Measurements from ENCODE around the gene SUPT6H.

DNA sequence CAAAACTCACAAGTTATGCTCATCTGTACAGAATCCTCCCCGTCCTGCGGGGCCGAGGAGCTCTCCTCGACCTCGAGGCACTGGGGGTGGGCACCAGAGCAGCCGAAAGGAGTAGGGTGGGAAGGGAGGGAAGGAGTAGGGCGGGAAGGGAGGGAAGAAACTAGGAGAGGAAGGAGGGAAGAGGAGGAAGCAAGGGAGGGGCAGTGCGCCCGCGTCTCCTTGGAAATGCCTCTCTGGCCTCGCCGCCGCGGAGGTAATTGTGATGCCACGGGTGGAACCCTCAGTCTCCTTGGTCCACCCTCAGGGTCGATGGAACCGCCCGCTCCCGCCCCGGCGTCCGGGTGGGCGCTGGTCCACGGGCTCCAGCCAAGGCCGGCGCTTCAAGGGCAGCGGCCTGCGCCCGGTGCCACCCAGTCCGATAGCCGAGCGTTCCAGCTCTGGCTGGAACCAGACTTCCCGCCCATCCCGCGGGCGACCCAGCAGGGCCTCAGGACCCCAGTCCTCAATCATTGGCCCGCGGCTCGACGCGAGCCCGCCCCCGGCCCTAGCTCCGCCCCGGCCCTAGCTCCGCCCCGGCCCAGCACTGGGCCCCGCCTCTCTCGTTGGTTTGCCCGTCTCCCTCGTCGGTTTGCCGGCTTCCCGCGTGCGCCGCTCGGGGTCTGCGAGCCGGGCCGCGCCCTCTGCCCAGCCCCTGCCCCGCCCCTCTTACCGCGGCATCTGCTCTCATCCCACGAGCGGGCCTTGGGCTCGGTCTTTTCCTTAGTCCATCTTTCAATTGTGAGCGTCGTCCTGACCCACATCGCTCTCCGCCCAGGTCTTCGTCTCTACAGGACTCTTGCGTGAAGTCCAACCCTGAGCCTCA is 49.1 kb downstream of the SUPT6H start:
- TF ChIP-seq SMC3 (conservative IDR thresholded peaks at IDR 0.05; ENCODE audit: poor library complexity), result no peak
- TF ChIP-seq TAF1 (IDR thresholded peaks at IDR 0.05; ENCODE audit: low read depth), result peak; percentile 50
- TF ChIP-seq, protein P1, sequence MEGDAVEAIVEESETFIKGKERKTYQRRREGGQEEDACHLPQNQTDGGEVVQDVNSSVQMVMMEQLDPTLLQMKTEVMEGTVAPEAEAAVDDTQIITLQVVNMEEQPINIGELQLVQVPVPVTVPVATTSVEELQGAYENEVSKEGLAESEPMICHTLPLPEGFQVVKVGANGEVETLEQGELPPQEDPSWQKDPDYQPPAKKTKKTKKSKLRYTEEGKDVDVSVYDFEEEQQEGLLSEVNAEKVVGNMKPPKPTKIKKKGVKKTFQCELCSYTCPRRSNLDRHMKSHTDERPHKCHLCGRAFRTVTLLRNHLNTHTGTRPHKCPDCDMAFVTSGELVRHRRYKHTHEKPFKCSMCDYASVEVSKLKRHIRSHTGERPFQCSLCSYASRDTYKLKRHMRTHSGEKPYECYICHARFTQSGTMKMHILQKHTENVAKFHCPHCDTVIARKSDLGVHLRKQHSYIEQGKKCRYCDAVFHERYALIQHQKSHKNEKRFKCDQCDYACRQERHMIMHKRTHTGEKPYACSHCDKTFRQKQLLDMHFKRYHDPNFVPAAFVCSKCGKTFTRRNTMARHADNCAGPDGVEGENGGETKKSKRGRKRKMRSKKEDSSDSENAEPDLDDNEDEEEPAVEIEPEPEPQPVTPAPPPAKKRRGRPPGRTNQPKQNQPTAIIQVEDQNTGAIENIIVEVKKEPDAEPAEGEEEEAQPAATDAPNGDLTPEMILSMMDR (IDR thresholded peaks at IDR 0.05; ENCODE audit: poor library complexity, severe bottlenecking), result no peak
- TF ChIP-seq POLR2AphosphoS5 (IDR thresholded peaks at IDR 0.05), result peak; percentile 85
- TF ChIP-seq RAD21 (conservative IDR thresholded peaks at IDR 0.05), result no peak
- TF ChIP-seq, protein P2, sequence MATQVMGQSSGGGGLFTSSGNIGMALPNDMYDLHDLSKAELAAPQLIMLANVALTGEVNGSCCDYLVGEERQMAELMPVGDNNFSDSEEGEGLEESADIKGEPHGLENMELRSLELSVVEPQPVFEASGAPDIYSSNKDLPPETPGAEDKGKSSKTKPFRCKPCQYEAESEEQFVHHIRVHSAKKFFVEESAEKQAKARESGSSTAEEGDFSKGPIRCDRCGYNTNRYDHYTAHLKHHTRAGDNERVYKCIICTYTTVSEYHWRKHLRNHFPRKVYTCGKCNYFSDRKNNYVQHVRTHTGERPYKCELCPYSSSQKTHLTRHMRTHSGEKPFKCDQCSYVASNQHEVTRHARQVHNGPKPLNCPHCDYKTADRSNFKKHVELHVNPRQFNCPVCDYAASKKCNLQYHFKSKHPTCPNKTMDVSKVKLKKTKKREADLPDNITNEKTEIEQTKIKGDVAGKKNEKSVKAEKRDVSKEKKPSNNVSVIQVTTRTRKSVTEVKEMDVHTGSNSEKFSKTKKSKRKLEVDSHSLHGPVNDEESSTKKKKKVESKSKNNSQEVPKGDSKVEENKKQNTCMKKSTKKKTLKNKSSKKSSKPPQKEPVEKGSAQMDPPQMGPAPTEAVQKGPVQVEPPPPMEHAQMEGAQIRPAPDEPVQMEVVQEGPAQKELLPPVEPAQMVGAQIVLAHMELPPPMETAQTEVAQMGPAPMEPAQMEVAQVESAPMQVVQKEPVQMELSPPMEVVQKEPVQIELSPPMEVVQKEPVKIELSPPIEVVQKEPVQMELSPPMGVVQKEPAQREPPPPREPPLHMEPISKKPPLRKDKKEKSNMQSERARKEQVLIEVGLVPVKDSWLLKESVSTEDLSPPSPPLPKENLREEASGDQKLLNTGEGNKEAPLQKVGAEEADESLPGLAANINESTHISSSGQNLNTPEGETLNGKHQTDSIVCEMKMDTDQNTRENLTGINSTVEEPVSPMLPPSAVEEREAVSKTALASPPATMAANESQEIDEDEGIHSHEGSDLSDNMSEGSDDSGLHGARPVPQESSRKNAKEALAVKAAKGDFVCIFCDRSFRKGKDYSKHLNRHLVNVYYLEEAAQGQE (IDR thresholded peaks at IDR 0.05; ENCODE audit: borderline replicate concordance), result peak; percentile 63
- TF ChIP-seq EZH2 (IDR thresholded peaks at IDR 0.05; ENCODE audit: borderline replicate concordance, insufficient read depth, low read length, poor library complexity, severe bottlenecking), result no peak
- no peak for TF ChIP-seq EP300 (conservative IDR thresholded peaks at IDR 0.05; ENCODE audit: poor library complexity, severe bottlenecking)
